BE2C (cell line): ENCODE results near the gene WAPL.

Source experiments
- DNase-seq: peaks from one replicate; pipeline ENCODE4 v3.0.0-alpha.2; 2020
- H3K27me3 ChIP-seq: fragments of 250-450 bp; sonication (Bioruptor Pico); 2 replicates; pipeline ENCODE4 v1.5.1; 2020; ENCODE audit warnings: mild to moderate bottlenecking
- H3K36me3 ChIP-seq: fragments of 250-450 bp; sonication (Bioruptor Pico); 2 replicates; pipeline ENCODE4 v1.5.1; 2020; ENCODE audit warnings: mild to moderate bottlenecking
- H3K4me1 ChIP-seq: fragments of 250-450 bp; sonication (Bioruptor Pico); 2 replicates; pipeline ENCODE4 v1.5.1; 2020
- H3K4me3 ChIP-seq: 2 replicates; pipeline ENCODE4 v1.5.1; 2011; ENCODE audit warnings: low read depth, low read length
- H3K9me3 ChIP-seq: fragments of 250-450 bp; sonication (Bioruptor Pico); 2 replicates; pipeline ENCODE4 v1.5.1; 2020
- CTCF ChIP-seq: IDR thresholded peaks from 2 replicates; pipeline ENCODE4 v1.5.1; 2012; ENCODE audit warnings: mild to moderate bottlenecking, low read depth, low read length

Gene WAPL

GRCh38 chr10:86450806-86451603 lies 70.6 kb downstream of the WAPL start:
- Histone ChIP-seq H3K27me3 (no peaks in the 10 kb centered on the region), H3K4me3 (no peak overlapping the region), H3K9me3 (no peaks in the 10 kb centered on the region), H3K4me1 (no peaks in the 10 kb centered on the region), H3K36me3 (peaks cover 52% of the 10 kb centered on the region)
- TF ChIP-seq CTCF = no peak
- no peak for DNase-seq

- Histone ChIP-seq H3K9me3 (no peaks in the 10 kb centered on the region), H3K36me3 (peaks cover 56% of the 10 kb centered on the region), H3K4me1 (no peaks in the 10 kb centered on the region), H3K4me3 (no peak overlapping the region), H3K27me3 (no peaks in the 10 kb centered on the region)
- no peak for DNase-seq
- no peak for TF ChIP-seq CTCF
Measured at GRCh38 chr10:86449926-86450558, 71.5 kb downstream of the WAPL start.

GRCh38 chr10:86447432-86447831 lies 74.2 kb downstream of the WAPL start:
- H3K9me3 ChIP-seq = no peaks in the 10 kb centered on the region
- no peak for TF ChIP-seq CTCF
- no peaks in the 10 kb centered on the region for H3K27me3 ChIP-seq
- peaks cover 57% of the 10 kb centered on the region for H3K36me3 ChIP-seq
- H3K4me1 ChIP-seq = no peaks in the 10 kb centered on the region
- no peak overlapping the region for H3K4me3 ChIP-seq
- no peak for DNase-seq

- no peak for DNase-seq
- Histone ChIP-seq H3K36me3 (peaks cover 57% of the 10 kb centered on the region), H3K4me3 (no peak overlapping the region), H3K27me3 (no peaks in the 10 kb centered on the region), H3K9me3 (no peaks in the 10 kb centered on the region), H3K4me1 (no peaks in the 10 kb centered on the region)
- no peak for TF ChIP-seq CTCF
Measured at GRCh38 chr10:86446987-86447386, 74.6 kb downstream of the WAPL start.

- H3K9me3 ChIP-seq = no peaks in the 10 kb centered on the region
- H3K27me3 ChIP-seq = no peaks in the 10 kb centered on the region
- H3K4me1 ChIP-seq = no peaks in the 10 kb centered on the region
- no peak for DNase-seq
- H3K36me3 ChIP-seq = peaks cover 52% of the 10 kb centered on the region
- no peak for TF ChIP-seq CTCF
- no peak overlapping the region for H3K4me3 ChIP-seq
Measured at GRCh38 chr10:86446440-86446839, 75.2 kb downstream of the WAPL start.

GRCh38 chr10:86443936-86444335 lies 77.7 kb downstream of the WAPL start:
- H3K4me3 ChIP-seq = no peak overlapping the region
- H3K4me1 ChIP-seq = no peaks in the 10 kb centered on the region
- TF ChIP-seq CTCF = no peak
- peaks cover 30% of the 10 kb centered on the region for H3K36me3 ChIP-seq
- H3K27me3 ChIP-seq = no peaks in the 10 kb centered on the region
- no peaks in the 10 kb centered on the region for H3K9me3 ChIP-seq
- DNase-seq = no peak
